NCI-H510A treated with DMSO at 0.1 percent for 48 hours (cell line): ENCODE data around the gene PRF1.

Source experiments
- DNase-seq: peaks from one replicate; lab custom pipeline; 2025; lab: John Stamatoyannopoulos, UW

The PRF1 gene

GRCh38 chr10:70559861-70560260 is 42.7 kb downstream of the PRF1 start:
- no peak for DNase-seq

- peak; percentile 61 for DNase-seq
Measured at GRCh38 chr10:70558871-70559810, 43.4 kb downstream of the PRF1 start.

GRCh38 chr10:70558295-70558694 is 44.2 kb downstream of the PRF1 start:
- DNase-seq, result no peak

GRCh38 chr10:70557876-70558275 is 44.7 kb downstream of the PRF1 start:
- no peak for DNase-seq

- no peak for DNase-seq
Measured at GRCh38 chr10:70557086-70557845, 45.3 kb downstream of the PRF1 start.

- no peak for DNase-seq
Measured at GRCh38 chr10:70555371-70555770, 47.2 kb downstream of the PRF1 start.

- no peak for DNase-seq
Measured at GRCh38 chr10:70552586-70552985, 50.0 kb downstream of the PRF1 start.

GRCh38 chr10:70551971-70552422 is 50.5 kb downstream of the PRF1 start:
- DNase-seq, result no peak

- no peak for DNase-seq
Measured at GRCh38 chr10:70551466-70551865, 51.1 kb downstream of the PRF1 start.

GRCh38 chr10:70550459-70550858 is 52.1 kb downstream of the PRF1 start:
- DNase-seq, result no peak

GRCh38 chr10:70549962-70550458 is 52.5 kb downstream of the PRF1 start:
- DNase-seq, result peak; percentile 74

GRCh38 chr10:70549351-70549961 is 53.1 kb downstream of the PRF1 start:
- DNase-seq, result no peak
